ENCODE results near the gene CDH4.

CDH4 gene

DNA sequence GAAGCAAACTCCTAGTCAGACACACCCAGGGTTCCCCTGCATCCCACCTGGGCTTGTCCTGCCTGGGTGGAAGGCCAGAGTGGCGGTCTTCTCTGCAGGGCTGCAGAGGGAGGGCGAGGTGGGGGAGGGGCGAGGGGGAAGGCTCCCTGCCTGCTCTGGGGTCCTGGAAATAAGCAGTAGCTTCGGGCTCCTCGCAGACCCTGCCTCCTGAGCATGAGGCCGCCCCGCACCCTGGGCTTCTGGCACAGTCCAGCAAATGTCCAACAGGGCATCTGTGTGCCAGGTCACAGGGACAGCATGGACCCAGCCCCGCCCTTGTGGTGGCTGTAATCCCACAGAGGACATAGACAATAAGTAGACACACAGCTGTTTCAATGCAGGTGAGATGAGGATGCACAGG lies 619.9 kb downstream of the CDH4 start:
- no peaks in the 10 kb centered on the region for H3K27me3 ChIP-seq (ENCODE audit: control insufficient read depth, insufficient read depth, low read length)
- H3K4me1 ChIP-seq (ENCODE audit: control insufficient read depth, insufficient read depth, low read length): no peaks in the 10 kb centered on the region
- H3K9ac ChIP-seq (ENCODE audit: low read depth, low read length): no peak overlapping the region
- peaks cover 6% of the 10 kb centered on the region for H3K9me3 ChIP-seq (ENCODE audit: control insufficient read depth, insufficient read depth, low read length)
- no peak overlapping the region for H3K4me3 ChIP-seq (ENCODE audit: low read depth, low read length)
- H3K36me3 ChIP-seq (ENCODE audit: control insufficient read depth, insufficient read depth, low read length): no peaks in the 10 kb centered on the region

DNA sequence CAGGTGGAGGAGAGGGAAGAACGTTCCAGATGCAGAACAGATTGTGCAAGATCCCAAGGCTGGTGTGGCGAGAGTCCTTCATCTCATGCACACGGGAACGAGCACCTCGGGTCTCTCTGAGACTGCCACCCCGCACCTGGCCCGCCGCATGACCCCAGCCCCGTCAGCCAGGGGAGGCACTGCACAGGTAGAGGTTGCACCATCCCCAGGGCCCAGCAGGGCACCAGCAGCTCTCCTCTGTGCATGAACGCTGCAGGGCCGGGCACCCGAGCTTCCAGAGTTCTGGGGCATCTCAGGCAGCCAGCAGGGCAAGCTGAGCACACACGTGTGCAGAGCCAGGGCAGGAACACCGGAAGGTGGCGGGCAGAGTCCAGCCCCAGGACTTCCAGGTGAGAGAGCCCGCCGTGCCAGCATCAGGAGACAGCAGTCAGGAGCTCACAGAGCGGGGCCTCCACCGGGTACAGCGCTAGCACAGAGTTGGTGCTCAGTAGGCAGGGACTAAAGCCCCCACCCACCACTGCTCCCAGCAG lies 620.4 kb downstream of the CDH4 start:
- H3K4me3 ChIP-seq (ENCODE audit: low read depth, low read length): no peak overlapping the region
- H3K9ac ChIP-seq (ENCODE audit: low read depth, low read length): no peak overlapping the region
- H3K4me1 ChIP-seq (ENCODE audit: control insufficient read depth, insufficient read depth, low read length): no peaks in the 10 kb centered on the region
- H3K36me3 ChIP-seq (ENCODE audit: control insufficient read depth, insufficient read depth, low read length): no peaks in the 10 kb centered on the region
- no peaks in the 10 kb centered on the region for H3K27me3 ChIP-seq (ENCODE audit: control insufficient read depth, insufficient read depth, low read length)
- H3K9me3 ChIP-seq (ENCODE audit: control insufficient read depth, insufficient read depth, low read length): peaks cover 6% of the 10 kb centered on the region

DNA sequence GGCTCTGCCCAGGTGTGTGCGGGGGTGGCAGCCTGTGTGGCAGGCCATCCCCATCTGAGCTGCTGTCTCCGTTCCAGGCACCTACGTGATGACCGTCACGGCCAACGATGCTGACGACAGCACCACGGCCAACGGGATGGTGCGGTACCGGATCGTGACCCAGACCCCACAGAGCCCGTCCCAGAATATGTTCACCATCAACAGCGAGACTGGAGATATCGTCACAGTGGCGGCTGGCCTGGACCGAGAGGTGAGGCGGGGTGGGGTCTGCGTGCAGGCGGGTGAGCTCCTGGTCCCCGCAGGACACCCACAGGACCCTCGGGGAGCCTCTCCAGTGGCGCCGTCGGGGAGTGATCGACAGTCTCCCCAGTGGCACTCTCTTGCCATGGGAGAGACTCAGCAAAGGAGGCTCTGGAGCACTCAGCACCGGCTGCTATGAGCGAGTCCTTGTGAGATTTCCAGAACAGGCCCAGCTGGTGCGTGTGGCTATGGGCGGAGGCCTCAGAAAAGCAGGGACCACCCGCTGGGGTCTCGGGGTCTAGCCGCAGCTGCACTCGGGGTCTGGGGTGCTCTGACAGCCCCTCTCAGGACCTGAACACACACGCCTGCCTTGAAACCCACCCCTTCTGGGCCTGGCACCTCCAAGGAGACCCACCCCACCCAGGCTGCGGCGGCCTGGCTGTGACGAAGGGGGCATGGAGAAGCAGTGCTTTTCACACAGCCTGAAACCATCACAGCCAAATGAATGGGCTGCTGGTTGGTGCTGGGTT lies 621.8 kb downstream of the CDH4 start:
- Histone ChIP-seq H3K27me3 (ENCODE audit: control insufficient read depth, insufficient read depth, low read length) (no peaks in the 10 kb centered on the region), H3K36me3 (ENCODE audit: control insufficient read depth, insufficient read depth, low read length) (no peaks in the 10 kb centered on the region), H3K4me1 (ENCODE audit: control insufficient read depth, insufficient read depth, low read length) (no peaks in the 10 kb centered on the region), H3K9ac (ENCODE audit: low read depth, low read length) (no peak overlapping the region), H3K9me3 (ENCODE audit: control insufficient read depth, insufficient read depth, low read length) (peaks cover 6% of the 10 kb centered on the region), H3K4me3 (ENCODE audit: low read depth, low read length) (no peak overlapping the region)

DNA sequence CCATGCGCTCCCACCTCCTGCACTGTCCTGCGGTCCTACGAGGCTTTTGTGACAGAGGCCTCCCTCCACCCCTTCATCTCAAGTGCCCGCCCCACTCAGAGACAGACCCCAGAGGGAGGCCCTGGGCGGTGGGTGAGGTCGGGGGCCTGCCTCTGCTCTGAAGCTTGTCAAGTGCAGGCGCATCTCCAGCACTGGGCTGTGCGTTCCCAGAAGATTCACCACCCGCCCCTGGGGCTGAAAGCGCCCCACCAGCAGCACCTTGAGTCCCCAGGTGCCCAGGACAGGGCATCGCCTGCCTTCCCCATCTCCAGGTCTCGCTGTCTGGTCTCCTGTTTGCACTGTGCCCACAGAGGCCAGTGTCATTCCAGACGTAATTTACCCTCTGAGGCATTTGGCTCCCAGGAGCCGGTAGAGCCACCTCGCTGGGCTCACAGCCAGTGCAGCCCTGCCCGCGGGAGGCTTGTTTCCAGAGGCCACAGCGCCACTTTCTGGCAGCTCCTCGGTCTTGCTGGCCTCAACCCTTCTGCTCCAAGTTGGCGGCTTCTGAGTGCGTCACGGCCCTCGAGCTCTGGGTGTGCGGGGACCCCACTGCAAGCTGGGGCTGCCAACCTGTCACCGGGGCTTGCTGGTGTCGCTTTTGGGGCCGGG lies 622.5 kb downstream of the CDH4 start:
- H3K36me3 ChIP-seq (ENCODE audit: control insufficient read depth, insufficient read depth, low read length): no peaks in the 10 kb centered on the region
- H3K9ac ChIP-seq (ENCODE audit: low read depth, low read length): no peak overlapping the region
- no peaks in the 10 kb centered on the region for H3K4me1 ChIP-seq (ENCODE audit: control insufficient read depth, insufficient read depth, low read length)
- H3K27me3 ChIP-seq (ENCODE audit: control insufficient read depth, insufficient read depth, low read length): no peaks in the 10 kb centered on the region
- H3K9me3 ChIP-seq (ENCODE audit: control insufficient read depth, insufficient read depth, low read length): peaks cover 6% of the 10 kb centered on the region
- no peak overlapping the region for H3K4me3 ChIP-seq (ENCODE audit: low read depth, low read length)

DNA sequence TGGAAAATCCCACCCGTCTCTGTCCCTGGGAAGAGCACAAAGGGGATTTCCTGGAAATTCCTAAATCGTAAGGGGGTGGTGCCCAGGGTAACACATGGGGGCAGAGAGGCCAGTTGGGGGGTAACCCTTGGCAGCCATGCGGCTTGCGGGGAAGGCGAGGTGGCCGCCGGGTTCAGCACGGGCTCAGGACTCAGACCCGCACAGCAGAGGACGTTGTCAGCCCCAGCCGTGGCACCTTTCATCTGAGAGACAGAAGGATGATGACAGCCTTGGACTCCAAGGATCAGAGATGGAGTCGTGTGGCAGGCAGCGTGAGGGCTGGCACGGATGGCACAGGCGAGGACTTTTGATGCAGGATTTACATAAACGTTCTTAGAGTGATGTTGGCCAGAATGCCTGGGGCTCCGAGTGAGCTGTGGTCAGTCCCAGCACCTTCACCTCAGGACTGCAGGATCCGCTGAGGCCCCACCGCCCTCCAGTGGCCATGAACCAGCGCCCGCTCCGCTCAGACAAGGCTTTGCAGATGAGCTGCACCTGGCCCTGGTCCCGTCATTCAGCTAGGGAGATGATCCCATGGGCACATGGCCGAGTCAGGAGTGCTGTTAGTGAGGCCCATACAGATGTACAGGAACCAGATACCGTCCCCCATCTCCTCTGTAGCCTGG lies 623.3 kb downstream of the CDH4 start:
- Histone ChIP-seq H3K4me3 (ENCODE audit: low read depth, low read length) (no peak overlapping the region), H3K9me3 (ENCODE audit: control insufficient read depth, insufficient read depth, low read length) (peaks cover 5% of the 10 kb centered on the region), H3K36me3 (ENCODE audit: control insufficient read depth, insufficient read depth, low read length) (no peaks in the 10 kb centered on the region), H3K9ac (ENCODE audit: low read depth, low read length) (no peak overlapping the region), H3K27me3 (ENCODE audit: control insufficient read depth, insufficient read depth, low read length) (no peaks in the 10 kb centered on the region), H3K4me1 (ENCODE audit: control insufficient read depth, insufficient read depth, low read length) (no peaks in the 10 kb centered on the region)

DNA sequence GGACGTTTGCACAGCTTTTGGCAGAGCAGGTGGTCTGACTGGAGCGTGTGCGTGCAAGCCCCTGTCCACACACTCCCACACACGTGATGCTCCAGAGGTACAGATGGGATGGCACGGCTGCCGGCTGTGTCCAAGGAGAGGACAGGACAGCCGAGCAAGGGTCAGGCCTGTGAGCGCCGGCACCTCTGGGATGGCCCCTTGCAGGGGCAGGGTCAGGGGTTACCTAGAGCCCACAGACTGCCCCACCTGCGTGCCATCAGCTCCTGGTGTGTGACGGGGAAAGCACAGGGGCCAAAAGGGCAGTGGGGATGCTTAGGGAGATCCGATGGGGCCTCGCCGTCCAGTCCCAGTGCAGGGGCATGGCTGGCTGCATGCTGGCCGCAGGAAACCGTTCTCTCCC lies 623.9 kb downstream of the CDH4 start:
- no peaks in the 10 kb centered on the region for H3K27me3 ChIP-seq (ENCODE audit: control insufficient read depth, insufficient read depth, low read length)
- H3K36me3 ChIP-seq (ENCODE audit: control insufficient read depth, insufficient read depth, low read length): no peaks in the 10 kb centered on the region
- H3K9ac ChIP-seq (ENCODE audit: low read depth, low read length): no peak overlapping the region
- H3K9me3 ChIP-seq (ENCODE audit: control insufficient read depth, insufficient read depth, low read length): peaks cover 4% of the 10 kb centered on the region
- H3K4me1 ChIP-seq (ENCODE audit: control insufficient read depth, insufficient read depth, low read length): no peaks in the 10 kb centered on the region
- no peak overlapping the region for H3K4me3 ChIP-seq (ENCODE audit: low read depth, low read length)

DNA sequence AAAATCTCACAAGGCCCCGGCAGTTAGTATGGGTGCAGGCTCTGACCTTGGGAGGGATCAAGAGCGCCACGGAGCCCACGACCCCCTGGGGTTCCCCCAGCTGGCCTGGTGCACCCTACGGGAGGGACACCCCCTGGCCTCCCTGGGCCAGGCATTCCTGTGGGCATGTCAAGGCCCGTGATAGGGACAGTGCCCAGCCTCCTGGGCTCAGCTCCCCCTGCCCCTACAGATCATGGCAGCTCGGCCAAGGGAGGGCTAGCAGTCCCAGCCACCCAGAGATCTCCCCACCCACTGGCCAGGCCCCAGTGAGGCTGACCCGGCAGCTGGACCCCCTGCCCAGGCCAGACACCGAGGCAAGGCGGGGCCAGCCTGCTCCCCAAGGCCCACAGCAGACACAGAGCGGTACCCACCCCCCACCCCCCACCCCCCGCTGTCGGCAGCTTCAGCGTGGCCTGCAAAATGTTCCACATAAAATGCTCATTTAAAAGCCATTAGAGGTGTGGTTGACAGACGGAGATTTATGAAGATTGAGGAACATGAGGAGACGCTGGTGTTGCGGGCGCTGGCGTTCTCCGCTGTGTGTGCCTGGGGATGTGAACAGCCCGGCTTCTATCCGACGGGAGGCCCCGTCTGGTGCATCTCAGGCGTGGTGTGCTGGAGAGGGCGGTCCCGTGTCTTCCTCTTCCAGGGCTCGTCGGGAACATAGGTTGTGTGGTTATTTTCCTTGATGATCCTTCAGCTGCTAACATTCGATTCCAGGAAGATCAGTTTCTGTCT lies 625.1 kb downstream of the CDH4 start:
- Histone ChIP-seq H3K9me3 (ENCODE audit: control insufficient read depth, insufficient read depth, low read length) (no peaks in the 10 kb centered on the region), H3K4me3 (ENCODE audit: low read depth, low read length) (no peak overlapping the region), H3K27me3 (ENCODE audit: control insufficient read depth, insufficient read depth, low read length) (no peaks in the 10 kb centered on the region), H3K36me3 (ENCODE audit: control insufficient read depth, insufficient read depth, low read length) (no peaks in the 10 kb centered on the region), H3K9ac (ENCODE audit: low read depth, low read length) (no peak overlapping the region), H3K4me1 (ENCODE audit: control insufficient read depth, insufficient read depth, low read length) (no peaks in the 10 kb centered on the region)

DNA sequence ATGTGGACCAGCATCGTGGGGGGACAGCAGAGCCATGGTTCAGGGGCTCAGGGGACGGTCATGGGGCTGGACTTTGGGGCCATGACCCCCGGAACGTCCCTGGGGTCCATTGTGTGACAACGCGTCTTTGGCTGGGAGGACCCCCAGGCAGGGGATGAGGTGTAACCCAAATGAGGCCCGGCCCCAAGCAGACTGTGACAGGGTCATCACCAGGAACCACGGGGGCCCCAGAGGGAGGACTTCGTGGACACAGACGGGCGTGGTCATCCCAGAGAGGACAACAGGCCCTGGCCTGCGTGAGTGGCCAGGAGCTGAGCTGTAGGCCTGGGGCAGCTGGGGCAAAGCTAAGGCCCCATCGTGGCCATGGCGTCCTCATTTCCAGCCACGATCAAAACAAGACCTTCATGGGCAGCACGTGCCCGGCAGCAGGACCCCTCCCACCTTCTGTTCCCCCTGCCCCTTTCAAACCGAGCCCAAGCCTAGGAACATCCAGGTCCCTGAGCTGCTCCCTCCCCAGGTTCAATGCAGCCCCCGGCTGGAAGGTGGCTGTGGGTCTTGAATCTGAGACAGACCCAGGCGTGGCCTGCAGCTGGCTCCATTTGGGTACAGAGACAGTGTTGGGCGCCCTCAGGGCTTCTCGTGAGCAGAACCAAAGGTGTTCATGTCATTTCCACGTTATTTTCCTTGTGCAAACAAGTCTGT lies 625.9 kb downstream of the CDH4 start:
- no peaks in the 10 kb centered on the region for H3K9me3 ChIP-seq (ENCODE audit: control insufficient read depth, insufficient read depth, low read length)
- H3K27me3 ChIP-seq (ENCODE audit: control insufficient read depth, insufficient read depth, low read length): no peaks in the 10 kb centered on the region
- no peaks in the 10 kb centered on the region for H3K4me1 ChIP-seq (ENCODE audit: control insufficient read depth, insufficient read depth, low read length)

DNA sequence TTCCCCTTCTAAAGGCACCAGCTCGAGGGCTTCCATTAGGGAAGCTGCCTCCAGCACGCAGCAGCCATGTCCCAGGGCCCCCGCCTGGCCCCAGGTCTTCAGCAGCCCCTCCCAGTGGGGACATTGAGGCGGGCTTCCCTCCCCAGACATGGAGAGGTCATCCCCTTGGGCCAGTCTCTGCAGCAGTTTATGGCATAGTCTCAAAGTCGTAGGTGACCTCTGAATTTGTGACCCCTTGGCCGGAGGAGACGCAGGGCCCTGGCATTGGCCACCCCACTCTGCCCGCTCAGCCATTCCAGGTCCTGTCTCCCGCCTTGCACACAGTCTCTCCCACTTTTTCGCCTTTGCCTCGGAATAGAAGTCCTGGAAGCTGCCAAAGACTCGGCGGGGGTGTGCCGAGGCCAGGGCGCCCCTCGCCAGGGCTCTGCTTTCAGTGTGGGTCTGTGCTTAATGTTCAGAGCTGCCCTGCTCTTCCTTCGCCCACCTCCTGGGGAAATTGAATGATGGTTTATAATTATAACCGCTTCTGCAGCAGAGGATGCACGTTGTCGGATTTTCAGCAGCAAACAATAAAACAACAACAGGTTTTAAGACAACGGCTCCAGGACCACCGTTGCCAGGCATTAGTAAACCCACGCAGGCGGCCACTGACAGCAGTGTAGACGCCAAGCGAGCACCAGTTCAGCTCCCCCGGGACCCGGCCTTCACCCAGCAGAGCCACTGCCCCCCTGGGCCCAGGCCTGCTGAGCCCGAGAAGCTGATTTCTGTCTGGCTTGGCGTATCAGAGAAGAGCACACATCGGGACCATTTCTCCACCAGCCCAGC lies 626.6 kb downstream of the CDH4 start:
- H3K27me3 ChIP-seq (ENCODE audit: control insufficient read depth, insufficient read depth, low read length): no peaks in the 10 kb centered on the region

More for the DNA sequence above, 625.9 kb downstream of the CDH4 start:
- Histone ChIP-seq H3K36me3 (ENCODE audit: control insufficient read depth, insufficient read depth, low read length) (no peaks in the 10 kb centered on the region), H3K4me3 (ENCODE audit: low read depth, low read length) (no peak overlapping the region), H3K9ac (ENCODE audit: low read depth, low read length) (no peak overlapping the region)

DNA sequence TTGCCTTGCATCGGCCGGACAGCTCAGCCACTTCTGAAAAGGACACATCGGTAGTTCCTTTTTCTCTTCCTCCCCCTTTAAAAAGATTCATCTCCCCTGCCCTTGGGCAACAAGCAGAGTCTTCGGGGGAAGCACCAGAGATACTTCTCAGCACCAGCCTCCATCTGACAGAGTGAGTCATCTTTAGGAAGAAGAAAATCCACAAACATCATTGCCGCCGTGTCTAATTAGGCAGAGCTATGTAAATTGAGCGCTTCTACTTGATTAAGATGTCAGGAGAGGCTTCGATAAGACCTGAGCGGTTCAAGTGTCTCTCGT lies 627.2 kb downstream of the CDH4 start:
- no peaks in the 10 kb centered on the region for H3K27me3 ChIP-seq (ENCODE audit: control insufficient read depth, insufficient read depth, low read length)
- no peaks in the 10 kb centered on the region for H3K4me1 ChIP-seq (ENCODE audit: control insufficient read depth, insufficient read depth, low read length)
- H3K9ac ChIP-seq (ENCODE audit: low read depth, low read length): no peak overlapping the region

More for the DNA sequence above, 626.6 kb downstream of the CDH4 start:
- Histone ChIP-seq H3K36me3 (ENCODE audit: control insufficient read depth, insufficient read depth, low read length) (no peaks in the 10 kb centered on the region), H3K4me1 (ENCODE audit: control insufficient read depth, insufficient read depth, low read length) (no peaks in the 10 kb centered on the region), H3K4me3 (ENCODE audit: low read depth, low read length) (no peak overlapping the region), H3K9me3 (ENCODE audit: control insufficient read depth, insufficient read depth, low read length) (no peaks in the 10 kb centered on the region), H3K9ac (ENCODE audit: low read depth, low read length) (no peak overlapping the region)

More for the DNA sequence above, 627.2 kb downstream of the CDH4 start:
- no peaks in the 10 kb centered on the region for H3K36me3 ChIP-seq (ENCODE audit: control insufficient read depth, insufficient read depth, low read length)
- no peak overlapping the region for H3K4me3 ChIP-seq (ENCODE audit: low read depth, low read length)
- no peaks in the 10 kb centered on the region for H3K9me3 ChIP-seq (ENCODE audit: control insufficient read depth, insufficient read depth, low read length)
